ENCODE data around the gene BPGM. TPM values are rescaled to one million over a fixed set of nuclear protein-coding genes. Genes with fewer than 3 reads are reported as not detected.

BPGM gene
- polyA plus RNA-seq, 1 experiment, result 43.1 TPM

DNA sequence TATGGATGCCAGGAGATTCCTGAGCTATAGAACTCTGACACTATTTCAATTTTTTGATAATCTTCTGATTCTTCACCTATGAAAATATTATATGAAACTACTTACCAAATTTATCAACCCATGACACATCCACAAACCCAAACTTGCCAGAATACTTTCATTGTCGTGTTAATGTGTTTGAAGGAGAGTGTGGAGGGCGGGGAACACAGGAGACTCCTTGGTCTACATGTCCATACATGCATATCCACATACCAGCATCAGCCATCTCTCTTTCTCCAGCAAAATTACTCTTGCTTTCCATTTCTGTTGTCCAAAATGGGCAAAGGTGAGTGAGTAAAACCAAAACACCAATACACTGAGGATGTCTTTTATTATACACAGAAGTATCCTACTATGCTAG is 23.5 kb upstream of the BPGM start:
- no peak for DNase-seq (ENCODE audit: low read depth, low spot score)
- no peaks in the 10 kb centered on the region for H3K9me3 ChIP-seq (ENCODE audit: control insufficient read depth, insufficient read depth, low read length)
- H3K27ac ChIP-seq (ENCODE audit: low read depth, low read length), result no peak overlapping the region
- CTCF ChIA-PET, result interaction anchor here (1.3 to 3.7 kb wide), 3 partner anchors 9 to 191 kb away, joined by 4 to 14 read pairs (median 8); no protein-coding TSS in a partner anchor
- TF ChIP-seq, protein P1, sequence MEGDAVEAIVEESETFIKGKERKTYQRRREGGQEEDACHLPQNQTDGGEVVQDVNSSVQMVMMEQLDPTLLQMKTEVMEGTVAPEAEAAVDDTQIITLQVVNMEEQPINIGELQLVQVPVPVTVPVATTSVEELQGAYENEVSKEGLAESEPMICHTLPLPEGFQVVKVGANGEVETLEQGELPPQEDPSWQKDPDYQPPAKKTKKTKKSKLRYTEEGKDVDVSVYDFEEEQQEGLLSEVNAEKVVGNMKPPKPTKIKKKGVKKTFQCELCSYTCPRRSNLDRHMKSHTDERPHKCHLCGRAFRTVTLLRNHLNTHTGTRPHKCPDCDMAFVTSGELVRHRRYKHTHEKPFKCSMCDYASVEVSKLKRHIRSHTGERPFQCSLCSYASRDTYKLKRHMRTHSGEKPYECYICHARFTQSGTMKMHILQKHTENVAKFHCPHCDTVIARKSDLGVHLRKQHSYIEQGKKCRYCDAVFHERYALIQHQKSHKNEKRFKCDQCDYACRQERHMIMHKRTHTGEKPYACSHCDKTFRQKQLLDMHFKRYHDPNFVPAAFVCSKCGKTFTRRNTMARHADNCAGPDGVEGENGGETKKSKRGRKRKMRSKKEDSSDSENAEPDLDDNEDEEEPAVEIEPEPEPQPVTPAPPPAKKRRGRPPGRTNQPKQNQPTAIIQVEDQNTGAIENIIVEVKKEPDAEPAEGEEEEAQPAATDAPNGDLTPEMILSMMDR (IDR thresholded peaks at IDR 0.05; ENCODE audit: low read depth, low read length), result no peak
- H3K4me3 ChIP-seq (ENCODE audit: low read depth, low read length), result no peak overlapping the region
- no peaks in the 10 kb centered on the region for H3K27me3 ChIP-seq (ENCODE audit: control insufficient read depth, insufficient read depth, low read length)
- POLR2A ChIA-PET, result no interaction called here

- ChIA-PET CTCF (interaction anchor here (1.8 kb wide), 1 partner anchor 9 kb away, joined by 6 read pairs; no protein-coding TSS in a partner anchor), POLR2A (interaction anchor here (0.6 kb wide), 1 partner anchor 295 kb away, joined by 3 read pairs; no protein-coding TSS in a partner anchor)
- TF ChIP-seq, protein P1 (IDR thresholded peaks at IDR 0.05; ENCODE audit: low read depth, low read length), result no peak
- H3K9me3 ChIP-seq (ENCODE audit: control insufficient read depth, insufficient read depth, low read length), result no peaks in the 10 kb centered on the region
- H3K27me3 ChIP-seq (ENCODE audit: control insufficient read depth, insufficient read depth, low read length), result no peaks in the 10 kb centered on the region
- no peak overlapping the region for H3K4me3 ChIP-seq (ENCODE audit: low read depth, low read length)
- DNase-seq (ENCODE audit: low read depth, low spot score), result peak; percentile 76
- no peak overlapping the region for H3K27ac ChIP-seq (ENCODE audit: low read depth, low read length)
These were observed 21.1 kb upstream of the BPGM start for GRCh38 chr7:134625550-134625949.

- TF ChIP-seq, protein P1 (IDR thresholded peaks at IDR 0.05; ENCODE audit: low read depth, low read length), result no peak
- ChIA-PET POLR2A (no interaction called here), CTCF (interaction anchor here (1.6 kb wide), 1 partner anchor 113 kb away, joined by 5 read pairs; no protein-coding TSS in a partner anchor)
- Histone ChIP-seq H3K9me3 (ENCODE audit: control insufficient read depth, insufficient read depth, low read length) (no peaks in the 10 kb centered on the region), H3K4me3 (ENCODE audit: low read depth, low read length) (no peak overlapping the region), H3K27me3 (ENCODE audit: control insufficient read depth, insufficient read depth, low read length) (no peaks in the 10 kb centered on the region), H3K27ac (ENCODE audit: low read depth, low read length) (no peak overlapping the region)
- no peak for DNase-seq (ENCODE audit: low read depth, low spot score)
These were observed 19.4 kb upstream of the BPGM start for GRCh38 chr7:134627109-134627774.

GRCh38 chr7:134627775-134628153 is 18.9 kb upstream of the BPGM start:
- H3K27me3 ChIP-seq (ENCODE audit: control insufficient read depth, insufficient read depth, low read length), result no peaks in the 10 kb centered on the region
- ChIA-PET POLR2A (no interaction called here), CTCF (interaction anchor here (1.0 to 1.6 kb wide), 2 partner anchors 114 to 195 kb away, joined by 3 to 5 read pairs; no protein-coding TSS in a partner anchor)
- no peak for DNase-seq (ENCODE audit: low read depth, low spot score)
- no peak overlapping the region for H3K4me3 ChIP-seq (ENCODE audit: low read depth, low read length)
- no peak overlapping the region for H3K27ac ChIP-seq (ENCODE audit: low read depth, low read length)
- H3K9me3 ChIP-seq (ENCODE audit: control insufficient read depth, insufficient read depth, low read length), result no peaks in the 10 kb centered on the region
- TF ChIP-seq, protein P1 (IDR thresholded peaks at IDR 0.05; ENCODE audit: low read depth, low read length), result no peak

- DNase-seq (ENCODE audit: low read depth, low spot score), result no peak
- Histone ChIP-seq H3K4me3 (ENCODE audit: low read depth, low read length) (no peak overlapping the region), H3K27ac (ENCODE audit: low read depth, low read length) (no peak overlapping the region), H3K9me3 (ENCODE audit: control insufficient read depth, insufficient read depth, low read length) (no peaks in the 10 kb centered on the region), H3K27me3 (ENCODE audit: control insufficient read depth, insufficient read depth, low read length) (no peaks in the 10 kb centered on the region)
- TF ChIP-seq, protein P1 (IDR thresholded peaks at IDR 0.05; ENCODE audit: low read depth, low read length), result no peak
- POLR2A ChIA-PET, result interaction anchor here (0.8 kb wide), 1 partner anchor 18 kb away, joined by 4 read pairs; no protein-coding TSS in a partner anchor
- CTCF ChIA-PET, result interaction anchor here (0.7 to 1.4 kb wide), 2 partner anchors 28 to 325 kb away, joined by 3 to 5 read pairs; no protein-coding TSS in a partner anchor
These were observed 17.2 kb upstream of the BPGM start for GRCh38 chr7:134629445-134629844.

Data from AG04450 (cell line).